ENCODE data around the gene ARHGAP45.

Gene ARHGAP45

GRCh38 chr19:1103708-1104310, 36.8 kb downstream of the ARHGAP45 start, which contains the start of gene GPX4:
Gene GPX4 (plus strand): TSS chr19:1103994. CDS start chr19:1104044, 50 bp downstream.
- DNase-seq (ENCODE audit: low read depth, low spot score): peak; percentile 100

- DNase-seq (ENCODE audit: low read depth, low spot score): no peak
Measured at GRCh38 chr19:1104311-1105007, 37.5 kb downstream of the ARHGAP45 start.

DNA sequence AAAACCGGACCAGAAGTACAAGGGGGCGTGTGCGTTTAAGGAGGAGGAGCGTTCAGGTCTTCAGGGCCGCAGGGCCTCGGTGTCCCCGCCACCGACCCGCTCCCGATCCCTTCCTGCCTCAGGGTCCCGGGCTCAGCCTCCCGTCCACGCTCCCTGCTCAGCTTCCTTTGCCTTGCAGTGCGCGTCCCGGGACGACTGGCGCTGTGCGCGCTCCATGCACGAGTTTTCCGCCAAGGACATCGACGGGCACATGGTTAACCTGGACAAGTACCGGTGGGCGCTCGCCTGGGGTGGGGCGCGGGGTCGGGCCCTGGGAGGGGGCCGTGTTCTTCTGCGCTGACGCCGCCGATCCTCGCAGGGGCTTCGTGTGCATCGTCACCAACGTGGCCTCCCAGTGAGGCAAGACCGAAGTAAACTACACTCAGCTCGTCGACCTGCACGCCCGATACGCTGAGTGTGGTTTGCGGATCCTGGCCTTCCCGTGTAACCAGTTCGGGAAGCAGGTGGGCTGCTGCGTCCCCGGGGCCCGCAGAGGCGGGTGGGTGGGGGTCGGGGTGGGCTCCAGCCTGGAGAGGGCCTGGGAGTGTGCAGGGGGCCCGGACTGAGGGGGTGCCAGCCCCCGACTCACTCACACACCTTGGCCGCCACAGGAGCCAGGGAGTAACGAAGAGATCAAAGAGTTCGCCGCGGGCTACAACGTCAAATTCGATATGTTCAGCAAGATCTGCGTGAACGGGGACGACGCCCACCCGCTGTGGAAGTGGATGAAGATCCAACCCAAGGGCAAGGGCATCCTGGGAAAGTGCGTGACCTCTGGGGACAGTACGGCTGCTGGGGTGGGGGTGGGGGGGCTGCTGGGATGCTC, 38.3 kb downstream of the ARHGAP45 start:
- no peak for DNase-seq (ENCODE audit: low read depth, low spot score)

DNA sequence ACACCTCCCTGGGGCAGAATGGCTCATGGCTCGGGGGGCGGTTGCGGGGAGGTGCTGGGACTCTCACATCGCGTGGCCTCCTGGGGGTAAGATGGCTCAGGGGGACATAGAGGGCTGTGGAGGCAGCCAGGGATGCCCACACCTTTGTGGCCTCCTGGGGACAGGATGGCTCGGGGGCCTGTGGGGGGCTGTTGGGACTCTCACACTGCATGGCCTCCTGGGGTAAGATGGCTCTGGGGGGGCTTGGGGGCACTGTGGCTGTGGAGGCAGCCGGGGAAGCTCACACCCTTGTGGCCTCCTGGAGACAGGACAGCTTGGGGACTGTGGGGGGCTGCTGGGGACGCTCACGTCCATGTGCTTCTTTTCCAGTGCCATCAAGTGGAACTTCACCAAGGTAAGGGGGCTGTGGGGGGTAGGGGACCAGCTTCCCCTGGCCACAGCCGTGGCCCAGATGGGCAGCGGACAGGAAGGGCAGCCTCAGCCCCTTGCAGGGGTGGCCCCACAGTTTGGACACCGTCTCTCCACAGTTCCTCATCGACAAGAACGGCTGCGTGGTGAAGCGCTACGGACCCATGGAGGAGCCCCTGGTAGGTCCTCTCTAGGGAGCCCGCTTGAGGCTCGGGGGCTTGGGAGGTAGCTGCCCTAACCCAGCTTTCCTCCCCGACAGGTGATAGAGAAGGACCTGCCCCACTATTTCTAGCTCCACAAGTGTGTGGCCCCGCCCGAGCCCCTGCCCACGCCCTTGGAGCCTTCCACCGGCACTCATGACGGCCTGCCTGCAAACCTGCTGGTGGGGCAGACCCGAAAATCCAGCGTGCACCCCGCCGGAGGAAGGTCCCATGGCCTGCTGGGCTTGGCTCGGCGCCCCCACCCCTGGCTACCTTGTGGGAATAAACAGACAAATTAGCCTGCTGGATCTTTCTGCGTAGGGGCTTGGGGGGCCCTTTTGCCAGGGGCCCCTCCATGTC, 39.2 kb downstream of the ARHGAP45 start:
- DNase-seq (ENCODE audit: low read depth, low spot score): no peak

GRCh38 chr19:1106841-1107660, 40.1 kb downstream of the ARHGAP45 start:
- DNase-seq (ENCODE audit: low read depth, low spot score): no peak

DNA sequence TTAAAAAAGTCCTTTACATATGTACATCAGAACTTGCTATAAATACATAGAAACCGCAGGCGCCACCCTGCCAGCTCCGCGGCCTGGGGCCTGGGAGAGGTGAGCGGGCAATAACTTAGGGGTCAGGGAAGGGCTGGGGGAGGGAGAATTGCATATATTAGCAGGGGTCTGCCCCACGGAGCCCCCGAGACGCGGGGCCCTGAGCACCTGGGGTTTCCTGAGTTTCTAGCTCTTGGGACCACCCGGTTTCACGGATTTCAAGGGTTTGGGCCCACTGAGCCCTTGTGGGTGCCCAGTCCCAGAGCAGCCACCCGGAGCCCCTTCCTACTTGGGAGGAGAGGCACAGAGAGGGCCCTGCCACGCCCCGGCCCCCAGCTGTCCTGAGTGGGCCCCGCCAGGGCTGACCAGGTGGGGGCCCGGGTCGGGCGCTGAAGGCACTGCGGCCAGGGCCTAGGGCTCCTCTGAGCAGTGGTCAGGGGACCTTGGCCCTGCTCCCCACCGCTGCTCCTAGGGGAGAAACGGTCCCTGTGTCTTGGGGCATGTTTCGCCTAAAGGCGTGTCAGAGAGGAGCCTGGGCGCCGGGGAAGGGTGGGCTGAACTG, 40.8 kb downstream of the ARHGAP45 start:
- no peak for DNase-seq (ENCODE audit: low read depth, low spot score)

GRCh38 chr19:1108291-1109031, 41.5 kb downstream of the ARHGAP45 start:
- DNase-seq (ENCODE audit: low read depth, low spot score): no peak

GRCh38 chr19:1109032-1109551, 42.1 kb downstream of the ARHGAP45 start:
- DNase-seq (ENCODE audit: low read depth, low spot score): no peak

DNA sequence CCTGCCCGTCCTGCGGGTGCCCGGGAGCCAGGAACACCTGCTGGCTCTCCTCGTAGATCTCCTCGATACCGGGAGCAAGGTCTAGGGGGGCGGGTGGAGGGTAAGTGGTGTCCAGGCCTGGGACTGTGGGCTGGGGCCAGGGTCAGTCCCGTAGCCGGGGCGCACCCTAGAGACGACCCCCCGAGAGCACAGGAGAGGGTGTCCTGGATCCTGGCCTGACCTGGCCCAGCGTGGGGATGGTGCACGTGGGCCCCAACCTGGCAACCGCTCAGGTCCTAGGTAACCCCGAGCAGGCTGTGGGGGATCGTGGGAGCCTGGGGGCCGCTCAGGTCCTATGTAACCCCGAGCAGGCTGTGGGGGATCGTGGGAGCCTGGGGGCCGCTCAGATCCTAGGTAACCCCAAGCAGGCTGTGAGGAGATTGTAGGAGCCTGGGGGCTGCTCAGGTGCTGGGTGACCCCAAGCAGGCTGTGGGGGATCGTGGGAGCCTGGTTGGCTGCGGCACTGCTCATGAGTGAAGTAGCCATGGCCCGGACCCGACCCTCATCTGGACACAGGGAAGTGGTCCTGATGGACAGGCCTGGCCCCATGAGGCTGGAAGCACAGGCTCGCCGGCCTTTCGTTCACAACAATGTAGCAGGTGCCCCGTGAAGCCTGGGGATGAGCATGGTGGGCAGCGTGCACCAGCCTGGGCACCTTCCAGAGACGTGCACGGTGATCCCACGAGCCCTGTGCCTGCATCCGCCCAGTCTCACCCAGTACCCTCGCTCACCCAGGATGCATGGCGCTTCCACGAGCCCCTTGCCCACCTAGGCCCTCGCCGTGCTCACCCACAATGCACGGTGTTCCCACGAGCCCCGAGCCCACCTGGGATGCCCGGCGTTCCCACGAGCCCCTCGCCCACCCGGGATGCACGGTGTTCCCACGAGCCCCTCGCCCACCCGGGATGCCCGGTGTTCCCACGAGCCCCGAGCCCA, 43.0 kb downstream of the ARHGAP45 start:
- DNase-seq (ENCODE audit: low read depth, low spot score): no peak

GRCh38 chr19:1110809-1111640, 44.1 kb downstream of the ARHGAP45 start:
- no peak for DNase-seq (ENCODE audit: low read depth, low spot score)

DNA sequence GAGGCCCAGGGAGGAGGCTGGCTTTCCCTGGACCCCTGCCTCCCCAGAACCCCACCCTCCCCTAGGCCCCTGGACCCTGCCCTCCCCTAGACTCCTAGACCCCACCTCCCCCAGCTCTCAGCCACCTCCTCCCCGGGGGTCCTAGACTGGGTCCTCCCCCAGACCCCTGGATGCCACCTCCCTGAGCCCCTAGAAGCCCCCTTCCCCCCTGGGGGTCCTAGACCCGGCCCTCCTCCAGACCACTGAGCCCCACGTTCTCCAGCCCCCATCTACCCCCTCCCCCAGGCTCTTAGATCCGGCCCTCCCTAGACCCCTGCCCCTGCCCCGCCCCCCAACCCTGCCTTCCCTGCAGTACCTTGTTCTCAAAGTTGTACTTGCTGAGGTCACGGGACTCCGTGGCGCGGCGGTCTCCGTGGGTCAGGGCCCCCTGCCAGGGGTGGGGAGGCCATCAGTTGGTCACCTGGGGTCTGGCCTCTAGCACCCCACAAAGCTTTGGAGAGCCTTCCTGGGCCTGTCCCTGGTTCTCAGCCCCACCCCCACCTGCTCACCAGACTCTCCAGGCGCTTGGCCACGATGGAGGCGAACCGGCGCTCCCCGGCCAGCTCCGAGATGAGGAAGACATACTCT, 44.8 kb downstream of the ARHGAP45 start:
- no peak for DNase-seq (ENCODE audit: low read depth, low spot score)

DNA sequence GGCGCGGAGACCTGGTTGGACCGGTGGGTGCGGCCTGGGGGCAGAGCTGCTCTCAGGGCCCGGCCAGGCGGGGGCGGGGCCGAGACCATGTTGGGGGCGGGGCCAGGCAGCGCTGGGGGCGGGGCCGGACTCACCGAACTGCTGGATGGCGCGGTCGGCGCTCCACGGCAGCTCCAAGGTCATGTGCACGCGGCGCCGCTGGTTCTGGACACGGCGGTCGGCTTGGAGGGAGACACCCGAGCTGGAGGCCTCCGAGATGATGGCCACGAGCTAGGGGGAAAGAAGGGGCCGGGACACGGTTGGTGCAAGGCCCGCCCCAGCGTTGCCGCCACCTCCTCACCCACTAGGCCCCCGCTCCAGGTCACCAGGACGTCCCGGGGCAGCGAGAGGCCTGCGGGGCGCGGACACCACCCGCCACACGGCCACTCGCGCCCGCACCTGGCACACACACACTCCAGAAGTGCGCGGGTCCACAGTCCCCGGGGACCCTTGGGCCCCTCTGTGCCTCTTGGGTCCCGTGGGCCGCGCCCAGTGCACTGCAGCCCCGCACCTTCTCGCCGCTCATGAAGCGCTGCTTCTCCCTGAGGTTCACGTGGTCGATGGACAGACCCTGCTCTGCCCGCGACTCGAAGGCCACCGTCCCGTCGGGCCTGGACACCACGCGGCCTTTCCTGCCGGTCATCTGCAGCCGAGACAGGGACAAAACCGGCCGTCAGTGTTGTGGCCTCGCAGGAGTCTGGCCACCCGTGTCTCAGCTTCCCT, 45.5 kb downstream of the ARHGAP45 start:
- DNase-seq (ENCODE audit: low read depth, low spot score): no peak

DNA sequence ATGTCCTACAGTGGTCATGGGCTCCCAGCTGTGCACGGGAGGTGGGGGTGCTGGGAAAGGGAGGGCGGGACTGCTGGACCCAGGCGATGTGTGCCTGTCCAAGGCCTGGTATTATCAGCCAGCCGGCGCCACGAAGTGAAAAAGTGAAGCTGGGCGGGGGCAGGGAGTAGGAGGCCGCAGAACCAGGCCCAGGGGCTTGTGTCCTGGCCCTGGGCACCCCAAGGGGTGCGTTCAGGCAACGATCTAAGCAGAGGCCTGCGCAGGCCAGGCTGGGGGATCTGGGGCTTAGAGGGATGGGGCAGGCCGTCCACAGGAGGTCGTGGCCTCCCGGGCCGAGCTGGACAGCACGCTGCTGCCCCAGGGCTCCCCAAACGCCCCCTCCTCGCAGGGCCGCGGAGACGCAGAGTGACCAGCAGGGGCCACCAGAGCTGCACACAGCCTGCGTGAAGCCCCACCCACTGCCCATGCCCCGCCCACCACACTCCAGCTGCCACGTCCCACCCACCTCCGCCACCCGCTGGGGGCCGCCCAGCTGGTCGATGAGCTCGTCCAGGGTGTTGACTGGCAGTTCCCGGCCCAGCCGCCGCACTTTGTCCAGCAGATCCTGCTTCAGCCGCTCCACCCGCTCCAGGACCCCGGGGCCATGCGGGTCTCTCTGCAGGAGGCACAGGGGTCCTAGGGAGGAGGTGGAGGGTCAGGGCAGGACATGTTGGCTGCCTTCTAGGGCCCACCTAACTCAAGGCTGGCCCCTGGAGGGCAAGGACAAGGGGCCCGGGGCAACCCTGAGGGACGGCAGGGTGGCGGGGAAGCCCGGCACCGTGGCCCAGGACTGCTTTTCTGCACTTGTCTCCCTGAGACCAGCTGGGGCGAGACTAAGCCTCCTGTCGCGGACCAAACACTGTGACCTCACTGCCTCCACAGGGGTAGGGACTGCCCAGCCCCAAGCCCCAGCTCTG, 46.3 kb downstream of the ARHGAP45 start:
- peak; percentile 89 for DNase-seq (ENCODE audit: low read depth, low spot score)

DNA sequence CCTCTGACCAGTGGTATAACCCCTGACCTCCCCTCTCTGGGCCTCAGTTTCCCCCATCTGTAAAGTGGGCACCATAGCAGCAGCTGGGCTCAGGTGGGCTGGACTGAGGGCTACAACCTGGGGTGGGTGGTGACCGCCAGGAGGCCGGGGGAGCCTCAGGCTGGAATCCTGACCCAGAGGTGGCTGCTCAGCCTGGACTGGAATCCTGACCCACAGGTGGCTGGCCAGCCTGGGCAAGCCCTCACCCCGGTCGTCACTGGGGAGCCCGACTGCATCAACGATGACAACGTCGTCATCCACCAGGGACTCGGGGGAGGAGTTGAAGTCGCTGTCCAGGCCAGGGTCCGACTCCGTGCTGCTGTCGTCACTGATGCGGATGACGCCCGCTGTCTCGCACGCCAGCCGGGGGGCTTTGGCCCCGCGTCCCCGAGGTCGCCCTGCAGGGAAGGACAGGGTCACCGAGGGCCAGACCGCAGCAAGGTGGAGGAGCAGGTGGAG, 47.1 kb downstream of the ARHGAP45 start:
- no peak for DNase-seq (ENCODE audit: low read depth, low spot score)
